Loucy (cell line): ENCODE data around the gene ZBTB20.
A peak's percentile ranks its signal among the peaks of the same experiment; 100 is the strongest.

Experiments used
- H2AFZ ChIP-seq: fragments of 200-600 bp; sonication (generic); 2 replicates; pipeline ENCODE4 v1.6.0; 2016; ENCODE audit warnings: antibody characterized with exemption, mild to moderate bottlenecking, low read length, moderate library complexity
- H3F3A ChIP-seq: fragments of 200-600 bp; 2 replicates; pipeline ENCODE4 v1.6.0; 2016; ENCODE audit warnings: antibody characterized with exemption, low read depth, mild to moderate bottlenecking
- H3K27me3 ChIP-seq: fragments of 200-600 bp; sonication (generic); 2 replicates; pipeline ENCODE4 v1.6.1; 2014; ENCODE audit warnings: low read length, mild to moderate bottlenecking; ENCODE audit not compliant: insufficient read depth, poor library complexity, severe bottlenecking
- H3K36me3 ChIP-seq: fragments of 200-600 bp; sonication (generic); 2 replicates; pipeline ENCODE4 v1.6.1; 2016; ENCODE audit warnings: low read length; ENCODE audit not compliant: insufficient read depth
- H3K4me1 ChIP-seq: fragments of 200-600 bp; sonication (generic); 2 replicates; pipeline ENCODE4 v1.5.1; 2014; ENCODE audit warnings: low read length, mild to moderate bottlenecking; ENCODE audit not compliant: insufficient read depth, poor library complexity, severe bottlenecking
- H3K4me2 ChIP-seq: fragments of 200-600 bp; sonication (generic); 2 replicates; pipeline ENCODE4 v1.6.0; 2014; ENCODE audit warnings: antibody characterized with exemption, low read length, low read depth, mild to moderate bottlenecking; ENCODE audit not compliant: poor library complexity, severe bottlenecking
- H3K4me3 ChIP-seq: fragments of 200-600 bp; sonication (generic); 2 replicates; pipeline ENCODE4 v1.5.1; 2014; ENCODE audit warnings: low read length, mild to moderate bottlenecking, mixed read lengths; ENCODE audit not compliant: poor library complexity, severe bottlenecking
- H3K79me2 ChIP-seq: fragments of 200-600 bp; sonication (generic); 2 replicates; pipeline ENCODE4 v1.6.1; 2014; ENCODE audit warnings: low read length; ENCODE audit not compliant: insufficient read depth
- H3K9ac ChIP-seq: fragments of 200-600 bp; sonication (generic); 2 replicates; pipeline ENCODE4 v1.6.0; 2014; ENCODE audit warnings: mild to moderate bottlenecking, low read depth, low read length, moderate library complexity; ENCODE audit not compliant: poor library complexity, severe bottlenecking
- H3K9me2 ChIP-seq: fragments of 200-600 bp; sonication (generic); replicated peaks from 2 replicates; pipeline ENCODE4 v1.6.1; 2016; ENCODE audit warnings: low read depth, low read length, mixed read lengths
- H3K9me3 ChIP-seq: fragments of 200-600 bp; sonication (generic); 2 replicates; pipeline ENCODE4 v1.6.1; 2014; ENCODE audit warnings: mild to moderate bottlenecking, antibody characterized with exemption, low read length, low read depth; ENCODE audit not compliant: insufficient read depth
- H4K20me1 ChIP-seq: fragments of 200-600 bp; sonication (generic); 2 replicates; pipeline ENCODE4 v1.6.0; 2014; ENCODE audit warnings: antibody characterized with exemption, low read length, mild to moderate bottlenecking; ENCODE audit not compliant: insufficient read depth, poor library complexity, severe bottlenecking
- EZH2phosphoT487 ChIP-seq: fragments of 200-600 bp; IDR thresholded peaks from 2 replicates; pipeline ENCODE4 v1.6.1; 2018; ENCODE audit warnings: antibody characterized with exemption, mild to moderate bottlenecking, moderate library complexity, borderline replicate concordance
- TF ChIP-seq, protein P1 (sequence below): fragments of 200-600 bp; sonication (generic); conservative IDR thresholded peaks from 2 replicates; pipeline ENCODE4 v1.5.1; 2014; ENCODE audit warnings: mild to moderate bottlenecking, antibody characterized with exemption, low read length

ZBTB20 gene

DNA sequence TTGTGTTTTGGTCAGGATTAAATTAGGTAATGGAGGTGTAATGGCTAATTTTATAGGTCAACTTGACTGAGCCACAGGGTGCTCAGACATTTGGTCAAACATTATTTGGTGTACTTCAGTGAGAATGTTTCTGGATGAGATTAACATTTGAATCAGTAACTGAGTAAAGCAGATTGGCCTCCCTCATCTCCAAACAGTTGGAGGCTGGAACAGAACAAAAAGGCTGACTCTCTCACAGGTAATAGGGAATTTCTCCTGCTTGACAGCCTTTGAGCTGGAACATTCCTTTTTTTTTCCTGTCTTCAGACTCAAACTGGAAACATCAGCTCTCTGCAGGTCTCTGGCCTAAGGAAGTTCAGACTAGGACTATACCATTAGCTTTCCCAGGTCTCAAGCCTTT is 280.7 kb downstream of the ZBTB20 start:
- no peaks in the 10 kb centered on the region for H4K20me1 ChIP-seq
- no peak overlapping the region for H3K4me3 ChIP-seq
- H3K9me2 ChIP-seq, result no peaks in the 10 kb centered on the region
- H2AFZ ChIP-seq, result no peak overlapping the region
- H3K4me1 ChIP-seq, result peaks cover 28% of the 10 kb centered on the region
- H3K36me3 ChIP-seq, result no peaks in the 10 kb centered on the region
- H3K27me3 ChIP-seq, result no peaks in the 10 kb centered on the region
- H3K9ac ChIP-seq, result no peak overlapping the region
- no peaks in the 10 kb centered on the region for H3F3A ChIP-seq
- no peak overlapping the region for H3K4me2 ChIP-seq
- no peaks in the 10 kb centered on the region for H3K9me3 ChIP-seq
- TF ChIP-seq EZH2phosphoT487, result no peak
- TF ChIP-seq, protein P1, sequence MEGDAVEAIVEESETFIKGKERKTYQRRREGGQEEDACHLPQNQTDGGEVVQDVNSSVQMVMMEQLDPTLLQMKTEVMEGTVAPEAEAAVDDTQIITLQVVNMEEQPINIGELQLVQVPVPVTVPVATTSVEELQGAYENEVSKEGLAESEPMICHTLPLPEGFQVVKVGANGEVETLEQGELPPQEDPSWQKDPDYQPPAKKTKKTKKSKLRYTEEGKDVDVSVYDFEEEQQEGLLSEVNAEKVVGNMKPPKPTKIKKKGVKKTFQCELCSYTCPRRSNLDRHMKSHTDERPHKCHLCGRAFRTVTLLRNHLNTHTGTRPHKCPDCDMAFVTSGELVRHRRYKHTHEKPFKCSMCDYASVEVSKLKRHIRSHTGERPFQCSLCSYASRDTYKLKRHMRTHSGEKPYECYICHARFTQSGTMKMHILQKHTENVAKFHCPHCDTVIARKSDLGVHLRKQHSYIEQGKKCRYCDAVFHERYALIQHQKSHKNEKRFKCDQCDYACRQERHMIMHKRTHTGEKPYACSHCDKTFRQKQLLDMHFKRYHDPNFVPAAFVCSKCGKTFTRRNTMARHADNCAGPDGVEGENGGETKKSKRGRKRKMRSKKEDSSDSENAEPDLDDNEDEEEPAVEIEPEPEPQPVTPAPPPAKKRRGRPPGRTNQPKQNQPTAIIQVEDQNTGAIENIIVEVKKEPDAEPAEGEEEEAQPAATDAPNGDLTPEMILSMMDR, result no peak
- no peaks in the 10 kb centered on the region for H3K79me2 ChIP-seq

DNA sequence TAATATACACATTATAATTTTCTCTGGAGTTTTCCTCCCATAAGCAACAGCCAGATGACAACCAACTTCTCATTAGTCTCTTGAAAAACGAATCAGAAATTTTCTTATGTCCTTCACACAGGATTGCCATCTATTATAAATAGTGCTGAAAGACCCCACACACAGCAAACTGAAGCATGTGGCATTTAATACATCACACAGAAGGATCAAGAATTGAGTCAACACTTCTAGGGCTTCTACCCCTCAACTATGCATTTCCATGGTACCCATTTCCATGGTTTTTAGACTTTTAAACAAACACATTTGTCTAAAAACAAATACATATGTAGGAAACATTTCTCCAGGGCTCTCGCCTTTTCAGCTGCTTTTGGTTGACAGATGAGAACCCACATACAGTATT is 282.1 kb downstream of the ZBTB20 start:
- no peak overlapping the region for H3K4me2 ChIP-seq
- H4K20me1 ChIP-seq, result no peaks in the 10 kb centered on the region
- H3K9me3 ChIP-seq, result no peaks in the 10 kb centered on the region
- peaks cover 34% of the 10 kb centered on the region for H3K4me1 ChIP-seq
- no peaks in the 10 kb centered on the region for H3K36me3 ChIP-seq
- no peaks in the 10 kb centered on the region for H3K79me2 ChIP-seq
- H3K9ac ChIP-seq, result no peak overlapping the region
- no peak for TF ChIP-seq EZH2phosphoT487
- TF ChIP-seq, protein P1, result no peak
- H3K9me2 ChIP-seq, result no peaks in the 10 kb centered on the region
- H3F3A ChIP-seq, result no peaks in the 10 kb centered on the region
- H3K27me3 ChIP-seq, result no peaks in the 10 kb centered on the region
- no peak overlapping the region for H2AFZ ChIP-seq
- no peak overlapping the region for H3K4me3 ChIP-seq

DNA sequence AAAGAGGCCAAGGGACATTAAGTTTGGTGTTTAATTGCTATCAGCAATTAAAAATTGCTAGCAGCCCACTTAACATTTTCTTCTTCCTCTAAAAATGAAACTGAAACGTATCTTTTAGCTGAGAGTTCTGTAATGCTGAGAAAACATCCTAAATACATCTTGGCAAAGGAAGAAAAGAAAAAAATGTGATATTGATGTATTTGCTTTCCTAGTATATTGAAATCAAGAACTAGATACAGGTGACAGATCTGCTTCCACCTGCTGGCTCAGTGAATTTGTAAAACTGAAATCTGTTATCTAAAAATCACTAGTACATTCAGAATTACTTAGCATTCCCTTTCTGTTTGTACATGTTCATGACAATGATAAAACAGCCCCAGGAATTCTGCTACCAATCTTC is 283.2 kb downstream of the ZBTB20 start:
- Histone ChIP-seq H3K4me2 (peak overlapping the region; percentile 76), H2AFZ (peak overlapping the region; percentile 25), H4K20me1 (no peaks in the 10 kb centered on the region), H3K4me3 (peak overlapping the region; percentile 63), H3K9ac (peak overlapping the region; percentile 57), H3K36me3 (no peaks in the 10 kb centered on the region), H3F3A (no peaks in the 10 kb centered on the region), H3K79me2 (no peaks in the 10 kb centered on the region), H3K9me3 (no peaks in the 10 kb centered on the region), H3K4me1 (peaks cover 35% of the 10 kb centered on the region), H3K27me3 (no peaks in the 10 kb centered on the region), H3K9me2 (no peaks in the 10 kb centered on the region)
- TF ChIP-seq EZH2phosphoT487, result no peak
- TF ChIP-seq, protein P1, result no peak
